Spleen (tissue), 7 donors: ENCODE results near the gene NARF.

Experiments
- POLR2AphosphoS5 ChIP-seq, 3 donors: sonication (generic); formaldehyde crosslinking; IDR thresholded peaks; one replicate each; pipeline ENCODE4 v1.5.1; 2017; ENCODE audit warnings: antibody characterized with exemption in 3 of 3
- TF ChIP-seq, protein P1 (sequence below), 11 experiments: fragments of 200-600 bp in 7 of 11; fragments of 450-650 bp in 4 of 11; sonication (generic) in 4 of 11; IDR thresholded peaks in 8 of 11; conservative IDR thresholded peaks in 3 of 11; 1 replicate in 7 of 11; 2 replicates in 4 of 11; pipeline versions ENCODE4 v1.4.0 to v1.8.0; 2016 to 2021; ENCODE audit warnings: antibody characterized with exemption in 11 of 11, inconsistent platforms in 4 of 11, mild to moderate bottlenecking in 1 of 11
- donor health status: DM: no; HTN: no; CAD: no; lungs with moderate emphysema.
- donor health status: DM: no; HTN: no; CAD: no.
- donor health status: DM: no; HTN: no; CAD: no.

DNA sequence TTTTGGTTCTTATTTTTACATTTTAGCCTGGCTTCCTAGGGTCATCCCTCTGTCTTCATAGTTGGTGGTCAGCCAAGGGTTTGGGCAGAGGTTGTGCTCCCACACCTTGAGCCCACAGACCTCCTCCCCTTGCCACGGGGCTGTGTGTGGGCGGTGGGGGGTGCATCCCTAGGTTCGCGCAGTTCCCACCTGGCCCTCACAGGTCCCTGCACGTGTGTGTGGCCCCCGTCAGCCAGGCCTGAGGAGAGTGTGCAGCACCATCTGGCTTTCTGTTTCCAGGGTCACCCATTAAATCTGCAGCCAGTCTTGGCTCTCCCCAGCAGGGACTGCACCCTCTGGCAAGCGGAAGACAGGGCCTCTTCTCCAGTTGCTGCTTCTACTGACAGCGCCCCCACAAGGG is 26.5 kb upstream of the NARF start:
- TF ChIP-seq POLR2AphosphoS5 (IDR thresholded peaks at IDR 0.05) = peak in 2 of 3 donors; percentile 8 to 55
- TF ChIP-seq, protein P1, sequence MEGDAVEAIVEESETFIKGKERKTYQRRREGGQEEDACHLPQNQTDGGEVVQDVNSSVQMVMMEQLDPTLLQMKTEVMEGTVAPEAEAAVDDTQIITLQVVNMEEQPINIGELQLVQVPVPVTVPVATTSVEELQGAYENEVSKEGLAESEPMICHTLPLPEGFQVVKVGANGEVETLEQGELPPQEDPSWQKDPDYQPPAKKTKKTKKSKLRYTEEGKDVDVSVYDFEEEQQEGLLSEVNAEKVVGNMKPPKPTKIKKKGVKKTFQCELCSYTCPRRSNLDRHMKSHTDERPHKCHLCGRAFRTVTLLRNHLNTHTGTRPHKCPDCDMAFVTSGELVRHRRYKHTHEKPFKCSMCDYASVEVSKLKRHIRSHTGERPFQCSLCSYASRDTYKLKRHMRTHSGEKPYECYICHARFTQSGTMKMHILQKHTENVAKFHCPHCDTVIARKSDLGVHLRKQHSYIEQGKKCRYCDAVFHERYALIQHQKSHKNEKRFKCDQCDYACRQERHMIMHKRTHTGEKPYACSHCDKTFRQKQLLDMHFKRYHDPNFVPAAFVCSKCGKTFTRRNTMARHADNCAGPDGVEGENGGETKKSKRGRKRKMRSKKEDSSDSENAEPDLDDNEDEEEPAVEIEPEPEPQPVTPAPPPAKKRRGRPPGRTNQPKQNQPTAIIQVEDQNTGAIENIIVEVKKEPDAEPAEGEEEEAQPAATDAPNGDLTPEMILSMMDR (IDR thresholded peaks at IDR 0.05 in 8 of 11, conservative IDR thresholded peaks at IDR 0.05 in 3 of 11) = no peak
